NCI-H345 treated with DMSO at 0.1 percent for 48 hours (cell line): ENCODE measurements around the gene TNFRSF4.

ENCODE experiments used
- DNase-seq: peaks from one replicate; lab custom pipeline; 2025; ENCODE audit not compliant: unreplicated experiment; lab: John Stamatoyannopoulos, UW

The TNFRSF4 gene

GRCh38 chr1:1245817-1246576, 32.0 kb upstream of the TNFRSF4 start:
- no peak for DNase-seq

GRCh38 chr1:1245178-1245816, 31.3 kb upstream of the TNFRSF4 start:
- no peak for DNase-seq

- no peak for DNase-seq
Observed at GRCh38 chr1:1244192-1244811, 30.3 kb upstream of the TNFRSF4 start.

GRCh38 chr1:1243807-1244191, 29.8 kb upstream of the TNFRSF4 start:
- DNase-seq: no peak

GRCh38 chr1:1243266-1243660, 29.3 kb upstream of the TNFRSF4 start:
- DNase-seq: no peak

GRCh38 chr1:1242461-1243265, 28.7 kb upstream of the TNFRSF4 start:
- DNase-seq: no peak

GRCh38 chr1:1241588-1242219, 27.8 kb upstream of the TNFRSF4 start:
- DNase-seq: no peak

GRCh38 chr1:1240822-1241587, 27.1 kb upstream of the TNFRSF4 start:
- DNase-seq: no peak

- no peak for DNase-seq
Observed at GRCh38 chr1:1240348-1240732, 26.4 kb upstream of the TNFRSF4 start.

GRCh38 chr1:1239614-1240347, 25.8 kb upstream of the TNFRSF4 start:
- DNase-seq: no peak

- DNase-seq: no peak
Observed at GRCh38 chr1:1239227-1239613, 25.3 kb upstream of the TNFRSF4 start.

GRCh38 chr1:1238702-1239178, 24.8 kb upstream of the TNFRSF4 start:
- DNase-seq: no peak

GRCh38 chr1:1237874-1238701, 24.1 kb upstream of the TNFRSF4 start:
- DNase-seq: no peak

- no peak for DNase-seq
Observed at GRCh38 chr1:1236945-1237873, 23.3 kb upstream of the TNFRSF4 start.

GRCh38 chr1:1236176-1236763, 22.3 kb upstream of the TNFRSF4 start:
- no peak for DNase-seq

- no peak for DNase-seq
Observed at GRCh38 chr1:1235016-1235744, 21.2 kb upstream of the TNFRSF4 start.
